Measurements from ENCODE around the gene ACACA. TPM values are rescaled to one million over a fixed set of nuclear protein-coding genes. Genes with fewer than 3 reads are reported as not detected.
A peak's percentile ranks its signal among the peaks of the same experiment; 100 is the strongest.

Gene ACACA
- total and polyA plus RNA-seq, 9 of the 15 experiments (the other 6 are each of a cell fraction or from before 2014, with no cell fraction given): 35.9 to 135 (median 88.4) TPM

DNA sequence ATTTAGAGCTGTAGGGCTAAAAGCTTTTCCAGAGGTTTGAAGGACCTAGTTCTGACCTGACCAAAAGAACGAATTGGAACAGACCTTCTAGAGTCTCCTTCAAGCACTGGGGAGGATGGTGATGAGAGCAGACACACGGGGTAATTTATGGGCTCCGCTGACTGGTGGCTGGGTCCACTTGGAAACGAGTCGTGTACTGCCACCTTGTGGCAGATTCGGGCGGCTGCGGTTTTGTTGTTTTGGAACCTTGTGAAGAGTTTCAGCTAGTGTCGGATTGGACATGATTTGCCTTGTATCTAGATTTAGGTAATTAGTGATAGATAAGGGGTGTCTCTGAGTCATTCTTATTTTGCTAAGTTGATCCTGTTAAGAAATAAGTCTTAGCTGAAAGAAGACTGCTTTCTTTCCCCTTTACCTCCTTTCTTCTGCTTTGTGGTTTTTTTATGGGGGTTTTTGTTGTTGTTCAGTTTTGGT, 359.0 kb downstream of the ACACA start (continued):
- TF ChIP-seq FOXM1 (IDR thresholded peaks at IDR 0.05; ENCODE audit: low read depth) (no peak), FOXM1 (CRISPR knock-in tag; IDR thresholded peaks at IDR 0.05; ENCODE audit: low read depth) (no peak), MED1 (CRISPR knock-in tag; IDR thresholded peaks at IDR 0.05; ENCODE audit: borderline replicate concordance) (no peak), SRSF7 (optimal IDR thresholded peaks at IDR 0.05; ENCODE audit: low read depth, low read length) (no peak), ATF6 (CRISPR knock-in tag; IDR thresholded peaks at IDR 0.05) (no peak), MCM3 (IDR thresholded peaks at IDR 0.05) (no peak), LEF1 (IDR thresholded peaks at IDR 0.05) (0 out of 2 replicates have a peak, but pooled peaks have one; percentile 30), TCF7 (IDR thresholded peaks at IDR 0.05; ENCODE audit: borderline replicate concordance) (no peak), ZNF3 (CRISPR knock-in tag; IDR thresholded peaks at IDR 0.05) (no peak), MNT (conservative IDR thresholded peaks at IDR 0.05) (no peak), ZC3H8 (IDR thresholded peaks at IDR 0.05) (no peak), PTBP1 (IDR thresholded peaks at IDR 0.05; ENCODE audit: low read depth, low read length) (no peak), BCOR (IDR thresholded peaks at IDR 0.05) (no peak), ESRRA (IDR thresholded peaks at IDR 0.05; ENCODE audit: borderline replicate concordance, low read depth) (peak; percentile 91; the same call in 1 of the 2 replicates), ZNF609 (CRISPR knock-in tag; IDR thresholded peaks at IDR 0.05; ENCODE audit: borderline replicate concordance) (no peak), CHCHD3 (CRISPR knock-in tag; IDR thresholded peaks at IDR 0.05) (no peak), ZNF174 (CRISPR knock-in tag; IDR thresholded peaks at IDR 0.05) (no peak), CCNT2 (IDR thresholded peaks at IDR 0.05; ENCODE audit: borderline replicate concordance, extremely low read depth, insufficient read length, low read depth, low read length) (no peak), RCOR1 (IDR thresholded peaks at IDR 0.05; ENCODE audit: borderline replicate concordance in 1 of 2, low read depth in 2 of 2, low read length in 2 of 2) (peak in 1 of 2 experiments; percentile 62; a peak in 1 of 4 replicates), SUPT5H (IDR thresholded peaks at IDR 0.05) (no peak), ZKSCAN1 (IDR thresholded peaks at IDR 0.05; ENCODE audit: low read depth, low read length) (no peak), ZNF785 (CRISPR knock-in tag; IDR thresholded peaks at IDR 0.05) (no peak), ZNF274 (IDR thresholded peaks at IDR 0.05; ENCODE audit: borderline replicate concordance, low read depth, low read length) (no peak), FOS (IDR thresholded peaks at IDR 0.05; ENCODE audit: extremely low read depth, insufficient read length) (no peak)

Measured in K562 (cell line).